Measurements from ENCODE around the gene LTBP4.

The LTBP4 gene

DNA sequence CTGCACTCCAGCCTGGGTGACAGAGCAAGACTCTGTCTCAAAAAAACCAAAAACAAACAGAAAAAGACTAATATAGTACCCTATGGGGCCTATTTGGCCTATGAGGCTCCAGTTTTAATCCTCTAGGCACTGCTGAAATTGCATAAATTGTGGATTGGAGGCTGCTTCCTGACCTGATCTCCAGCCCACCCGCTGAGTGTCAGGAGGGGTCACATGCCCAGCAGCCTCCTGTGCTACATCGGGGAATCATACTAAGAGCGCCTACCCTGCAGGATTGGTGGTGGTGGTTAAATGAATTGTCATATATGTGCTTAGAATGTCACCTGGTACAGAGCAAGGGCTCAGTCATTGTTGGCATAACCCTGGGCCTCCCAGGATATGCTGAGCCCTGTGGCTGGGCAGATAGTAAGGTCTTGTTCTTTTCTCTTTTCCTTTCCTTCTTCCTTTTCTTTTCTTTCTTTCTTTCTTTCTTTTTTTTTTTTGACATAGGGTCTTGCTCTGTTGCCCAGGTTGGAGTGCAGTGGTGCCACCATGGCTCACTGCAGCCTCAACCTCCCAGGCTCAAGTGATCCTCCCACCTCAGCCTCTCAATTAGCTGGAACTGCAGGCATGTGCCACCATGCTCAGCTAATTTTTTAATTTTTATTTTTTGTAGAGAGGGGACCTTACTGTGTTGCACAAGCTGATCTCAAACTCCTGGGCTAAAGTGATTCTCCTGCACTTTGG lies 31.3 kb downstream of the LTBP4 start:
- H3K4me2 ChIP-seq, result no peak overlapping the region
- TF ChIP-seq, protein P1, sequence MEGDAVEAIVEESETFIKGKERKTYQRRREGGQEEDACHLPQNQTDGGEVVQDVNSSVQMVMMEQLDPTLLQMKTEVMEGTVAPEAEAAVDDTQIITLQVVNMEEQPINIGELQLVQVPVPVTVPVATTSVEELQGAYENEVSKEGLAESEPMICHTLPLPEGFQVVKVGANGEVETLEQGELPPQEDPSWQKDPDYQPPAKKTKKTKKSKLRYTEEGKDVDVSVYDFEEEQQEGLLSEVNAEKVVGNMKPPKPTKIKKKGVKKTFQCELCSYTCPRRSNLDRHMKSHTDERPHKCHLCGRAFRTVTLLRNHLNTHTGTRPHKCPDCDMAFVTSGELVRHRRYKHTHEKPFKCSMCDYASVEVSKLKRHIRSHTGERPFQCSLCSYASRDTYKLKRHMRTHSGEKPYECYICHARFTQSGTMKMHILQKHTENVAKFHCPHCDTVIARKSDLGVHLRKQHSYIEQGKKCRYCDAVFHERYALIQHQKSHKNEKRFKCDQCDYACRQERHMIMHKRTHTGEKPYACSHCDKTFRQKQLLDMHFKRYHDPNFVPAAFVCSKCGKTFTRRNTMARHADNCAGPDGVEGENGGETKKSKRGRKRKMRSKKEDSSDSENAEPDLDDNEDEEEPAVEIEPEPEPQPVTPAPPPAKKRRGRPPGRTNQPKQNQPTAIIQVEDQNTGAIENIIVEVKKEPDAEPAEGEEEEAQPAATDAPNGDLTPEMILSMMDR (conservative IDR thresholded peaks at IDR 0.05; ENCODE audit: low read depth, low read length), result no peak
- no peaks in the 10 kb centered on the region for H3K79me2 ChIP-seq (ENCODE audit: insufficient read depth, low read depth)
- H2AFZ ChIP-seq (ENCODE audit: low read depth), result no peak overlapping the region
- no peak overlapping the region for H3K9ac ChIP-seq
- no peaks in the 10 kb centered on the region for H3K4me1 ChIP-seq (ENCODE audit: low read depth, poor library complexity, severe bottlenecking)
- H3K27ac ChIP-seq, result no peak overlapping the region
- no peaks in the 10 kb centered on the region for H3K27me3 ChIP-seq (ENCODE audit: insufficient read depth, low read depth)
- H3K36me3 ChIP-seq (ENCODE audit: insufficient read depth), result no peaks in the 10 kb centered on the region
- no peaks in the 10 kb centered on the region for H4K20me1 ChIP-seq (ENCODE audit: insufficient read depth)
- H3K4me3 ChIP-seq (IDR thresholded peaks at IDR 0.05; ENCODE audit: insufficient read depth, low read depth, low read length), result no peak overlapping the region

DNA sequence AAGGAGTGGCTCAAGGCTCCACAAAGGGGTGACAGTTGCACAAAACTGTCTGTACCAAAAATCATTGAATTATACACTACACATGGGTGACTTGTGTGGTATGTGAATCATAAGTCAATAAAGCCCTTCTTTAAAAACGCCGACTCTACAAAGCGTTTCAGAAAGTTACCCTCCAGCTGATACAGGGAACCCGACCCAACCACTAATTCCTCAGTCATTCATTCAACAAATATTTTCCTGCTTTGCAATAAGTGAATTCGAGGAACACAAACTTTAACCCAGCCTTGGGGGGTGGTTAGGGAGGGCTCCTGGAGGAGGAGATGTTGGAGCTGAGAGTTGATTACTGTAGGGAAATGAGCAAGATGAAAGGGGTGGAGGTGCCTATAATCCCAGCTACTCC lies 32.0 kb downstream of the LTBP4 start:
- TF ChIP-seq, protein P1 (conservative IDR thresholded peaks at IDR 0.05; ENCODE audit: low read depth, low read length), result no peak
- no peak overlapping the region for H2AFZ ChIP-seq (ENCODE audit: low read depth)
- no peak overlapping the region for H3K4me2 ChIP-seq
- H3K9ac ChIP-seq, result no peak overlapping the region
- no peaks in the 10 kb centered on the region for H3K79me2 ChIP-seq (ENCODE audit: insufficient read depth, low read depth)
- no peaks in the 10 kb centered on the region for H3K4me1 ChIP-seq (ENCODE audit: low read depth, poor library complexity, severe bottlenecking)
- H3K4me3 ChIP-seq (IDR thresholded peaks at IDR 0.05; ENCODE audit: insufficient read depth, low read depth, low read length), result no peak overlapping the region
- H4K20me1 ChIP-seq (ENCODE audit: insufficient read depth), result no peaks in the 10 kb centered on the region
- H3K36me3 ChIP-seq (ENCODE audit: insufficient read depth), result no peaks in the 10 kb centered on the region
- no peak overlapping the region for H3K27ac ChIP-seq
- H3K27me3 ChIP-seq (ENCODE audit: insufficient read depth, low read depth), result no peaks in the 10 kb centered on the region

DNA sequence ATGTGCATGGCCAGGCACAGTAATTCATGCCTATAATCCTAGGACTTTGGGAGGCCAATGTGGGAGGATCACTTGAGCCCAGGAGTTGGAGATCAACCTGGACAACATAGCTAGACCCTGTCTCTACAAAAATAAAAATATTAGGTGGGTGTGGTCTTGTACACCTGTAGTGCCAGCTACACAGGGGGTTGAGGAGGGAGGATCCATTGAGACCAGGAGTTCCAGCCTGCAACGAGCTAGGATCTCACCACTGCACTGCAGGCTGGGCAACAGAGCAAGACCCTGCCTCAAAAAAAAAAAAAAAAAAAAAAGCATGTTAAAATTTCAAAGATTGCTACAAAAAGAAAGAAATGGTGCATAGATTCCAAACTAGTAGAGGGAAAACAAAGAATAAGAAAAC lies 37.2 kb downstream of the LTBP4 start:
- no peaks in the 10 kb centered on the region for H3K79me2 ChIP-seq (ENCODE audit: insufficient read depth, low read depth)
- H3K36me3 ChIP-seq (ENCODE audit: insufficient read depth), result no peaks in the 10 kb centered on the region
- H3K9ac ChIP-seq, result no peak overlapping the region
- TF ChIP-seq, protein P1 (conservative IDR thresholded peaks at IDR 0.05; ENCODE audit: low read depth, low read length), result no peak
- H3K4me2 ChIP-seq, result no peak overlapping the region
- H2AFZ ChIP-seq (ENCODE audit: low read depth), result no peak overlapping the region
- H4K20me1 ChIP-seq (ENCODE audit: insufficient read depth), result no peaks in the 10 kb centered on the region
- H3K27ac ChIP-seq, result no peak overlapping the region
- H3K4me3 ChIP-seq (IDR thresholded peaks at IDR 0.05; ENCODE audit: insufficient read depth, low read depth, low read length), result no peak overlapping the region
- H3K27me3 ChIP-seq (ENCODE audit: insufficient read depth, low read depth), result no peaks in the 10 kb centered on the region
- no peaks in the 10 kb centered on the region for H3K4me1 ChIP-seq (ENCODE audit: low read depth, poor library complexity, severe bottlenecking)

DNA sequence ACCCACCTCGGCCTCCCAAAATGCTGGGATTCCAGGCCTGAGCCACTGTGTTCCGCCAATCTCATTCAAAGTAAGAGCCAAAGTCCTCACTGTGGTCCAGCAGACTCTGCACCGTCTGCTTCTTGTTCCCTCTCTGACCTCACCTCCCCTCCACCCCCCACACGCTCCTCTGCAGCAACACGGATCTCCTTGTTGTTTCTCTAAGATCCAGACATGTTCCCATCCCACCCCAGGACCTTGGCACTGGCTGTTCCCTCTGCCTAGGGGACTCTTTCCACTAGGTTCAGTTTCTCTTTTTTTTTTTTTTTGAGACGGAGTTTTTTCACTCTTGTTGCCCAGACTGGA lies 38.4 kb downstream of the LTBP4 start:
- Histone ChIP-seq H3K4me2 (no peak overlapping the region), H3K79me2 (ENCODE audit: insufficient read depth, low read depth) (no peaks in the 10 kb centered on the region), H3K27me3 (ENCODE audit: insufficient read depth, low read depth) (no peaks in the 10 kb centered on the region), H3K9ac (no peak overlapping the region), H3K4me3 (IDR thresholded peaks at IDR 0.05; ENCODE audit: insufficient read depth, low read depth, low read length) (no peak overlapping the region), H4K20me1 (ENCODE audit: insufficient read depth) (no peaks in the 10 kb centered on the region), H3K4me1 (ENCODE audit: low read depth, poor library complexity, severe bottlenecking) (no peaks in the 10 kb centered on the region), H3K27ac (no peak overlapping the region), H2AFZ (ENCODE audit: low read depth) (no peak overlapping the region), H3K36me3 (ENCODE audit: insufficient read depth) (no peaks in the 10 kb centered on the region)
- TF ChIP-seq, protein P1 (conservative IDR thresholded peaks at IDR 0.05; ENCODE audit: low read depth, low read length), result no peak

Measured in KMS-11 (cell line).